ENCODE measurements around the gene HIPK2. TPM values are rescaled to one million over a fixed set of nuclear protein-coding genes. Genes with fewer than 3 reads are reported as not detected.

HIPK2 gene
- total RNA-seq, 1 donor from 2014 or later, result 23.0 TPM

GRCh38 chr7:139576179-139576973, 201.4 kb downstream of the HIPK2 start:
- peaks cover 61% of the 10 kb centered on the region for H3K36me3 Mint-ChIP-seq (ENCODE audit: low read depth)
- intact Hi-C loops (cut with micrococcal nuclease), result no loop called here
- H3K27ac Mint-ChIP-seq, result no peak overlapping the region
- H3K4me1 Mint-ChIP-seq, result no peaks in the 10 kb centered on the region
- H3K27me3 Mint-ChIP-seq, result no peaks in the 10 kb centered on the region
- no peaks in the 10 kb centered on the region for H3K9me3 Mint-ChIP-seq
- no peak for TF ChIP-seq CTCF (IDR thresholded peaks at IDR 0.05)
- H3K4me3 Mint-ChIP-seq, result no peak overlapping the region
- ChIA-PET POLR2A (interaction anchor here (0.5 kb wide), 1 partner anchor 1066 kb away, joined by 6 read pairs; no protein-coding TSS in a partner anchor), CTCF (no interaction called here)
- DNase-seq, result no peak
- ATAC-seq (ENCODE audit: low read depth), result no peak

DNA sequence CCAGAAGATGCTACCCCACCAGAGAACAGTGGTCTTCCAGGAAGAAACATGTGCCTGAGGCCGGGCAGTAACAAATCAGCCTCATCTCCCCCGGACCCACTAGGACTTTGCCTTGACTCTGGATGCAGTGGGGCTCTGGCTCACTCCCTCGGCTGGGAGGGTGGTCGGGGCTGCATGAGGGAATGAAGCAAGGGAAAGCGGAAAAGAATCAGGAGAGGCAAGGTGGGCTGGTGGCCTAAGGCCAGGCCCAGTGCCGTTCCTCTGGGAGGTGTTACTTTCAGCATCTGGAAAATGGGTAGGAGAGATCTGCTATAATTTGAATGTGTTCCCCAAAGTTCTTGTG, 202.5 kb downstream of the HIPK2 start:
- no peak overlapping the region for H3K27ac Mint-ChIP-seq
- POLR2A ChIA-PET, result no interaction called here
- no peak for TF ChIP-seq CTCF (IDR thresholded peaks at IDR 0.05)
- H3K27me3 Mint-ChIP-seq, result no peaks in the 10 kb centered on the region
- no peaks in the 10 kb centered on the region for H3K9me3 Mint-ChIP-seq
- no peaks in the 10 kb centered on the region for H3K4me1 Mint-ChIP-seq
- peaks cover 60% of the 10 kb centered on the region for H3K36me3 Mint-ChIP-seq (ENCODE audit: low read depth)
- H3K4me3 Mint-ChIP-seq, result no peak overlapping the region
- CTCF ChIA-PET, result no interaction called here
- no peak for DNase-seq
- intact Hi-C loops (cut with micrococcal nuclease), result no loop called here
- ATAC-seq (ENCODE audit: low read depth), result no peak

DNA sequence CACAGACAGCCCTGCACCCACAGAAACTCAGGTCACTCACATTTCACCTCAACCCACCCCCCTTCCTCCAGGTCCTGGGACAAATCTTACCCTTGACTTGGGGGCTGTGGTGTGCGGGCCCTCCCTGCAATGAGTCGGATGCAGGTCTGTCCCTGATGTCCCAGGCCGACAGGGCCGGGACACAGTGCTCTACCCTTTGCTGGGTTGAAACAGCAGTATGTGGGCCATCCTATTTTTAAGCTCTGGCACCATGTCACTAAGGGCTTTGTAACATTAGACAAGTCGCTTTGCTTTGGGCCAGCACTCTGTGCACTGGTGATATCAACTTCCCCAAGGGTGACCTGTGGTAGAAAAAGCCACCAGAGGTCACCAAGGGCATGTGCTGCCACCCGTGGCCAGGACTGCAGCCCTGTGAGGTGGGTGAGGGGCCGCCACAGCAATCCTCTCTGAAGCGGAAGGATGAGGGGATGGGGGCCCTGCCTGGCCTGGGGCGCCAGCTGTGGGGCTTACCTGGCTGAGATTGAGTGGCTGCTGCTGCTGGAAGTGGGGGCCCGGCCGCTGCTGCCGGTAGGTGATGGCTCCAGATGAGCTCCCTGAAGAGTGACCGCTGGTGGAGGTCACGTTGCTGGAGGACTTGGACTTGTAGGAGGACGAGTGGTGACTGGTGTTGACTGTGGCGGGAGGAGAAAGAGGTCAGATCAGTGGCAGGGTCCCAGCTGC, 203.0 kb downstream of the HIPK2 start:
- Mint-ChIP-seq H3K9me3 (no peaks in the 10 kb centered on the region), H3K27me3 (no peaks in the 10 kb centered on the region), H3K4me3 (no peak overlapping the region), H3K27ac (no peak overlapping the region), H3K36me3 (ENCODE audit: low read depth) (peaks cover 55% of the 10 kb centered on the region), H3K4me1 (no peaks in the 10 kb centered on the region)
- intact Hi-C loops (cut with micrococcal nuclease), result no loop called here
- ChIA-PET POLR2A (no interaction called here), CTCF (no interaction called here)
- DNase-seq (no peak), ATAC-seq (ENCODE audit: low read depth) (no peak)
- no peak for TF ChIP-seq CTCF (IDR thresholded peaks at IDR 0.05)

GRCh38 chr7:139573871-139574270, 203.9 kb downstream of the HIPK2 start:
- no peaks in the 10 kb centered on the region for H3K27me3 Mint-ChIP-seq
- H3K4me1 Mint-ChIP-seq, result no peaks in the 10 kb centered on the region
- DNase-seq (no peak), ATAC-seq (ENCODE audit: low read depth) (no peak)
- H3K36me3 Mint-ChIP-seq (ENCODE audit: low read depth), result peaks cover 49% of the 10 kb centered on the region
- H3K9me3 Mint-ChIP-seq, result no peaks in the 10 kb centered on the region
- H3K27ac Mint-ChIP-seq, result no peak overlapping the region
- ChIA-PET CTCF (no interaction called here), POLR2A (interaction anchor here (0.7 kb wide), 1 partner anchor 267 kb away, joined by 5 read pairs; no protein-coding TSS in a partner anchor)
- intact Hi-C loops (cut with micrococcal nuclease), result no loop called here
- TF ChIP-seq CTCF (IDR thresholded peaks at IDR 0.05), result no peak
- H3K4me3 Mint-ChIP-seq, result no peak overlapping the region

- ChIA-PET POLR2A (interaction anchor here (0.7 kb wide), 1 partner anchor 268 kb away, joined by 5 read pairs; no protein-coding TSS in a partner anchor), CTCF (no interaction called here)
- H3K4me3 Mint-ChIP-seq, result no peak overlapping the region
- ATAC-seq (ENCODE audit: low read depth) (no peak), DNase-seq (no peak)
- intact Hi-C loops (cut with micrococcal nuclease), result no loop called here
- no peak for TF ChIP-seq CTCF (IDR thresholded peaks at IDR 0.05)
- no peak overlapping the region for H3K27ac Mint-ChIP-seq
- no peaks in the 10 kb centered on the region for H3K4me1 Mint-ChIP-seq
- no peaks in the 10 kb centered on the region for H3K27me3 Mint-ChIP-seq
- H3K9me3 Mint-ChIP-seq, result no peaks in the 10 kb centered on the region
- H3K36me3 Mint-ChIP-seq (ENCODE audit: low read depth), result peaks cover 43% of the 10 kb centered on the region
Observed at GRCh38 chr7:139572704-139573385, 205.0 kb downstream of the HIPK2 start.

Data from activated B cell treated with CpG ODN at 0.5 μM for 24 hours (primary cell).